Esophagus muscularis mucosa (tissue), 4 donors: ENCODE measurements around the gene WWOX.

Source experiments
- CTCF ChIP-seq, 3 experiments: fragments of 200-600 bp in 2 of 3; fragments of 450-650 bp in 1 of 3; sonication (generic) in 2 of 3; IDR thresholded peaks; one replicate each; pipeline ENCODE4 v1.5.1; 2017 to 2019; ENCODE audit warnings: antibody characterized with exemption in 3 of 3, mild to moderate bottlenecking in 2 of 3, moderate library complexity in 1 of 3
- EP300 ChIP-seq: sonication (generic); formaldehyde crosslinking; IDR thresholded peaks from one replicate; pipeline ENCODE4 v1.6.1; 2017; ENCODE audit warnings: antibody characterized with exemption
- POLR2A ChIP-seq: fragments of 450-650 bp; IDR thresholded peaks from one replicate; pipeline ENCODE4 v1.6.1; 2017; ENCODE audit warnings: antibody characterized with exemption, moderate library complexity, mild to moderate bottlenecking, low read depth
- POLR2AphosphoS5 ChIP-seq, 2 donors: sonication (generic); formaldehyde crosslinking; IDR thresholded peaks; one replicate each; pipeline ENCODE4 v1.6.1; 2017; ENCODE audit warnings: antibody characterized with exemption in 2 of 2

- TF ChIP-seq CTCF (IDR thresholded peaks at IDR 0.05) (no peak), POLR2A (no peak), POLR2AphosphoS5 (IDR thresholded peaks at IDR 0.05) (peak in 1 of 2 donors; percentile 11), EP300 (no peak)
Observed at GRCh38 chr16:78607465-78607864, 508.0 kb downstream of the WWOX start.
